Esophagus squamous epithelium (tissue), 4 donors: ENCODE data around the gene ZCCHC18.

ENCODE experiments used
- POLR2A ChIP-seq, 4 donors: fragments of 450-650 bp; IDR thresholded peaks; one replicate each; pipeline ENCODE4 v1.6.1; 2017; ENCODE audit warnings: antibody characterized with exemption in 4 of 4, mild to moderate bottlenecking in 4 of 4, moderate library complexity in 3 of 4
- TF ChIP-seq, protein P1 (sequence below), 6 experiments: fragments of 450-650 bp in 4 of 6; fragments of 200-600 bp in 2 of 6; sonication (generic) in 2 of 6; IDR thresholded peaks; one replicate each; pipeline ENCODE4 v1.5.1; 2016 to 2019; ENCODE audit warnings: antibody characterized with exemption in 6 of 6, mild to moderate bottlenecking in 4 of 6, moderate library complexity in 4 of 6

DNA sequence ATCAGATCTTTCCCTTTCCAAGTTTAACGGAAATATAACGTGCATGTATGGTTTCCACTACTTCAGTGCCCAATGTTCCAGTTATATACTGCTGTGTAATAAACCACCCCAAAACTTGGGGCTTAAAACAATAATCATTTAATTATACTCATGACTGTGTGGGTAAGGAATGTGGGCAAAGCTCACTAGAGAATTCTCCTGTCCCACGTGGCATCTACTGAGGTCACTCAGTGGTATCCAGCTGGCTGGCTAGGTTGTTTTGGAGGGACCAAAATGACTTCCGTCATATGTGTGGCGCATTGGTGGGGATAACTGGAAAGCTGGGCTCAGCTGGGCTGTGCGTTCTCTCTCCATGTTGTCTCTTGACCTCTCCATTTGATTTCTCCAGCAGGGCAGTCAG, 18.5 kb downstream of the ZCCHC18 start:
- TF ChIP-seq, protein P1, sequence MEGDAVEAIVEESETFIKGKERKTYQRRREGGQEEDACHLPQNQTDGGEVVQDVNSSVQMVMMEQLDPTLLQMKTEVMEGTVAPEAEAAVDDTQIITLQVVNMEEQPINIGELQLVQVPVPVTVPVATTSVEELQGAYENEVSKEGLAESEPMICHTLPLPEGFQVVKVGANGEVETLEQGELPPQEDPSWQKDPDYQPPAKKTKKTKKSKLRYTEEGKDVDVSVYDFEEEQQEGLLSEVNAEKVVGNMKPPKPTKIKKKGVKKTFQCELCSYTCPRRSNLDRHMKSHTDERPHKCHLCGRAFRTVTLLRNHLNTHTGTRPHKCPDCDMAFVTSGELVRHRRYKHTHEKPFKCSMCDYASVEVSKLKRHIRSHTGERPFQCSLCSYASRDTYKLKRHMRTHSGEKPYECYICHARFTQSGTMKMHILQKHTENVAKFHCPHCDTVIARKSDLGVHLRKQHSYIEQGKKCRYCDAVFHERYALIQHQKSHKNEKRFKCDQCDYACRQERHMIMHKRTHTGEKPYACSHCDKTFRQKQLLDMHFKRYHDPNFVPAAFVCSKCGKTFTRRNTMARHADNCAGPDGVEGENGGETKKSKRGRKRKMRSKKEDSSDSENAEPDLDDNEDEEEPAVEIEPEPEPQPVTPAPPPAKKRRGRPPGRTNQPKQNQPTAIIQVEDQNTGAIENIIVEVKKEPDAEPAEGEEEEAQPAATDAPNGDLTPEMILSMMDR (IDR thresholded peaks at IDR 0.05) = no peak
- TF ChIP-seq POLR2A (IDR thresholded peaks at IDR 0.05) = no peak
